GM12874 (cell line): Measurements from ENCODE around the gene SORT1.

Source experiments
- TF ChIP-seq, protein P1 (sequence below): IDR thresholded peaks from 2 replicates; pipeline ENCODE4 v1.5.1; 2011; ENCODE audit warnings: low read depth, mild to moderate bottlenecking, control low read depth, low read length, moderate library complexity; ENCODE audit not compliant: insufficient read depth

SORT1 gene

DNA sequence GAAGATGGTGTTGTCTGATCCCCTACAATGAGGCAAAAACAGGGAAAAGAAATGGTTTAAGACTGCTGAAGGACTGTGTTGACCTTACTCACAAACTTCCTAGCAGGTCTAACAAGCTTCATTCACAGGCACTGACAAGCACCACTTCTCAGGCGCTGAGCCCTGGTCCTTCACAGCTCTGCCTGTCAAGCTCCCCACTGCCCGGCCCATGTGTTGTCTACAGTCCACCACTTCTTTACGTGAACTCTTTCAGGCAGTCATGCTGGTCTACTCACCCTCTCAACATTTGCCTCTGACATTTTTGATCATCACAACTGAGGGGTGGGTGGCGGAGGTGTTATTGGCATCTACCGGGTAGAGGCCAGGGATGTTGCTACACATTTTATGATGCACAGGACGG, 50.2 kb downstream of the SORT1 start:
- TF ChIP-seq, protein P1, sequence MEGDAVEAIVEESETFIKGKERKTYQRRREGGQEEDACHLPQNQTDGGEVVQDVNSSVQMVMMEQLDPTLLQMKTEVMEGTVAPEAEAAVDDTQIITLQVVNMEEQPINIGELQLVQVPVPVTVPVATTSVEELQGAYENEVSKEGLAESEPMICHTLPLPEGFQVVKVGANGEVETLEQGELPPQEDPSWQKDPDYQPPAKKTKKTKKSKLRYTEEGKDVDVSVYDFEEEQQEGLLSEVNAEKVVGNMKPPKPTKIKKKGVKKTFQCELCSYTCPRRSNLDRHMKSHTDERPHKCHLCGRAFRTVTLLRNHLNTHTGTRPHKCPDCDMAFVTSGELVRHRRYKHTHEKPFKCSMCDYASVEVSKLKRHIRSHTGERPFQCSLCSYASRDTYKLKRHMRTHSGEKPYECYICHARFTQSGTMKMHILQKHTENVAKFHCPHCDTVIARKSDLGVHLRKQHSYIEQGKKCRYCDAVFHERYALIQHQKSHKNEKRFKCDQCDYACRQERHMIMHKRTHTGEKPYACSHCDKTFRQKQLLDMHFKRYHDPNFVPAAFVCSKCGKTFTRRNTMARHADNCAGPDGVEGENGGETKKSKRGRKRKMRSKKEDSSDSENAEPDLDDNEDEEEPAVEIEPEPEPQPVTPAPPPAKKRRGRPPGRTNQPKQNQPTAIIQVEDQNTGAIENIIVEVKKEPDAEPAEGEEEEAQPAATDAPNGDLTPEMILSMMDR, result no peak

GRCh38 chr1:109341944-109342930, 55.5 kb downstream of the SORT1 start:
- TF ChIP-seq, protein P1, result no peak

DNA sequence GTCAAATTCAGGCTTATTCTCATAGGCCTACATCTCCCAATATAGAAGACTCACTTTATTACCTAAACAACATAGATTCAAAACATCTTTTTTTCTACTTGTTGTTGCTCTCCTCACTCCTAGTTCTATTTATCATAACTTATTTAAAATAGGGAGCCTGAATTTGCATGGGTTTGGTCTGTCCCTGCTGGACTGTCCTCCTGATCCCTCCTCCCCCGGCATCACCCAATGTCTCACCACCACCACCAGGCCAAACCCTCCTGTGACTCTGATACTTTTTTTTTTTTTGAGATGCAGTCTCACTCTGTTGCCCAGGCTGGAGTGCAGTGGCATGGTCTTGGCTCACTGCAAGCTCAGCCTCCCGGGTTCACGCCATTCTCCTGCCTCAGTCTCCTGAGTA, 59.1 kb downstream of the SORT1 start:
- TF ChIP-seq, protein P1, result no peak

DNA sequence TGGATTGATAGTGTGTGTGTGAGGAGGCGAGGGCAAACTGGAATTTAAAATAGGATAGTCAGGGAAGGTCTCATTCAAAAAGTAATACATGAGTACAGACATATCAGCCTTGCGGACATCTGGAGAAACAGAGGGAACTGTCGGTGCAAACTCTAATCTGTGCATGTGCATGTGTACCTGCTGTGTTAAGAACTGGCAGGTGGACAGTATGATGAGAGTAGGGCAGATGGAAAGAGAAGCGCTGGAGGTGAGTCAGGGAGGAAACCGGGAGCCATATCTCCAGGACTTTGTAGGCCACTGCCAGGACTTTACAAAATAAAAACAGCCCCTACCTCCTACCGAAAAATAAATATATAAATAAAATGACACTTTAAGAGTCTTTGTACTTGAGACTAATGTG, 59.6 kb downstream of the SORT1 start:
- TF ChIP-seq, protein P1, result no peak

DNA sequence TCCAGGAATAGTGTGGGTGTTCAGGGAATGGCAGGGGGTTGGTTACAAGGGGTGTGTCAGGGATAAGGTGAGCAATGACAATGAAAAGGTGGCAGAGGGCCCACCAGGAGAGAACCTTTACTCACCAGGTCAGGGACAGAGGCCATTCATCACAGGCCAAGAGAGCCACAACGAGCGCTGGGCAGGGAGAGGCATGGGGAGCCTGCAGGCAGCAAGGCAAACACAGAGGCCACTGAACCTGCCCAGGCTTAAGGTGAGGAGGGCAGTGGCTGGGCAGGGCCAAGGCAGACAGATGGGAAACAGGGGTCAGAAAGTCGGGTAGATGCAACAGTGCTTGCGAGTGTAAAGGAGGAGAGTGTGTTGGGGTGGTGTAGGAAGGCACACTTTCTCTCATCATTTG, 62.6 kb downstream of the SORT1 start:
- TF ChIP-seq, protein P1, result no peak

DNA sequence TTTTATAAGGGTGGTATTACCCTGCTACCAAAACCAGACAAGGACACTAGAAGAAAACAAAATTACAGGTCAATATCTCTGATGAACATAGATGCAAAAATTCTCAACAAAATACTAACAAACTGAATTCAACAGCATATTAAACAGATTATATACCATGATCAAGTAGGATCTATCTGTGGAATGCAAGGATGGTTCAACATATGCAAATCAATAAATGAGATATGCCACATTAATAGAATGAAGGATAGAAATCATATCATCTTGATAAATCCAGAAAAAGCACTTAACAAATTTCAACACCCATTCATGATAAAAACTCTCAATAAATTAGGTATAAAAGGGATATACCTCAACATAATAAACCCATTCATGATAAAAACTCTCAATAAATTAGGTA, 66.6 kb downstream of the SORT1 start:
- TF ChIP-seq, protein P1, result no peak

DNA sequence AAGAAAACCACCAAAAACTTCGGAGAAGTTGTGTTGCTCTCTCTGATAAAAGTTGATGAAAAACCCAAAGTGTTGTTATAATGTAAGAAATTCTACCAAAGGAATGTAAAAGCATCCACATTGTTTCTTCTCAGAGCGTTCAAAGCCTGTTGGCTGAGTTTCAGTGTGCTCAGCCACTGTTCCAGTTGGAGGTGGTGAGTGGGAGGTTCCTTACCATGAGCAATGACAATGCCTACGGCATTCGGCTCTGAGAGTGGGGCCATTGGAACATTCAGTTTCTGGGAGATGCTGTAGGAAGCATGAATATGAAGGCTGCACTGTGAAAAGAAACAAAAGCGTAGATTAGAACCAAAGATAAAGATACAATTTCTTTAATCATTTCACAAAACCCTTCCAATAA, 70.4 kb downstream of the SORT1 start:
- TF ChIP-seq, protein P1, result no peak
